ENCODE measurements around the gene SHISA9. TPM values are rescaled to one million over a fixed set of nuclear protein-coding genes. Genes with fewer than 3 reads are reported as not detected.

The SHISA9 gene
- total RNA-seq: under 0.01 and 1.8 TPM in 2 replicates

GRCh38 chr16:12901597-12902461 lies at the start of gene SHISA9:
TSS of gene SHISA9 (plus strand) at chr16:12901598.

Other genes with a start within 250 kb of the SHISA9 start
- 25.9 and 47.7 TPM in 2 replicates for gene CPPED1, start 97.7 kb upstream of the SHISA9 start, total RNA-seq

Data from placental epithelial cell (primary cell).